Gastroesophageal sphincter (tissue), 3 donors: Measurements from ENCODE around the gene THTPA.

Experiments
- POLR2A ChIP-seq, 2 donors: fragments of 450-650 bp; IDR thresholded peaks; one replicate each; pipeline ENCODE4 v1.6.1; 2017; ENCODE audit warnings: antibody characterized with exemption in 2 of 2, mild to moderate bottlenecking in 2 of 2, moderate library complexity in 1 of 2
- TF ChIP-seq, protein P1 (sequence below), 4 experiments: fragments of 200-600 bp in 2 of 4; fragments of 450-650 bp in 2 of 4; sonication (generic) in 1 of 4; IDR thresholded peaks; one replicate each; pipeline ENCODE4 v1.5.1; 2017 to 2019; ENCODE audit warnings: antibody characterized with exemption in 4 of 4, mild to moderate bottlenecking in 2 of 4, moderate library complexity in 2 of 4

DNA sequence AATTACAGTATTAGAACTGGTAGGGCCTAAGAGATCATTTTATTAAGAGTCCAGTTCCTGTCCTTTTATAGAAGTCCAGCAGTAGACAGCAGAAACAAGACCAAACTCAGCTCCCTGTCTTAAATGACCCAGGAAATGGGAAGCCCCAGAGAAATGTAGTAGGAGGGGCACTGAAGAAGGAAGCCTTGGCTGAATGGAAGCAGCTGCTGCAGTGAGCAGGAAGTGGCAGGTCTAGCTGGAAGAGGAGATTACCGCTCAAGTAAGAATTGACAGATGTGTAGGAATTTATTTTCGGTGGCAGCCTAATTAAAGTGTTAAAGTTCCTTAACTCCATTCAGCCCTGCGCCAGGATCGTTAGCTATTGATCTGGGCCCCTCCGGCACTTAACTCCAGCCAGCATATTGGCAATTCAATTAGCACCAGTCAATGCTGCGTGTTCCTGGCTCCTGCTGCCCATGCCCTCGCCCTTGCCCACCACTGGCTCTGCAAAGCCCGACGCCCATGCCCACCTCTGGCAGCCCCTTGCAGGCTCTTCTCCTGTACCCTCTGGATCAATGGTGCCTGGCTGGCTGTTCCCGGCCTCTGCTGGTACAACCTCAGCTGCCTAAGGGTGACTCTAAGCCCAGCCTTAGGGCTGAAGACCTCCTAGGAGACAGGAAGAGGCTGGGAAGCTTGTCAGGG, 25.6 kb upstream of the THTPA start:
- TF ChIP-seq, protein P1, sequence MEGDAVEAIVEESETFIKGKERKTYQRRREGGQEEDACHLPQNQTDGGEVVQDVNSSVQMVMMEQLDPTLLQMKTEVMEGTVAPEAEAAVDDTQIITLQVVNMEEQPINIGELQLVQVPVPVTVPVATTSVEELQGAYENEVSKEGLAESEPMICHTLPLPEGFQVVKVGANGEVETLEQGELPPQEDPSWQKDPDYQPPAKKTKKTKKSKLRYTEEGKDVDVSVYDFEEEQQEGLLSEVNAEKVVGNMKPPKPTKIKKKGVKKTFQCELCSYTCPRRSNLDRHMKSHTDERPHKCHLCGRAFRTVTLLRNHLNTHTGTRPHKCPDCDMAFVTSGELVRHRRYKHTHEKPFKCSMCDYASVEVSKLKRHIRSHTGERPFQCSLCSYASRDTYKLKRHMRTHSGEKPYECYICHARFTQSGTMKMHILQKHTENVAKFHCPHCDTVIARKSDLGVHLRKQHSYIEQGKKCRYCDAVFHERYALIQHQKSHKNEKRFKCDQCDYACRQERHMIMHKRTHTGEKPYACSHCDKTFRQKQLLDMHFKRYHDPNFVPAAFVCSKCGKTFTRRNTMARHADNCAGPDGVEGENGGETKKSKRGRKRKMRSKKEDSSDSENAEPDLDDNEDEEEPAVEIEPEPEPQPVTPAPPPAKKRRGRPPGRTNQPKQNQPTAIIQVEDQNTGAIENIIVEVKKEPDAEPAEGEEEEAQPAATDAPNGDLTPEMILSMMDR (IDR thresholded peaks at IDR 0.05) = no peak
- TF ChIP-seq POLR2A (IDR thresholded peaks at IDR 0.05) = no peak
